Esophagus (tissue), 2 donors: ENCODE results near the gene EVL. TPM values are rescaled to one million over a fixed set of nuclear protein-coding genes. Genes with fewer than 3 reads are reported as not detected.
"Not testable (repeated sequence)": the region's sequence is repeated elsewhere in the genome, so short reads cannot be mapped to it uniquely, and the experiment has no call there.

Source experiments
- H3K27ac ChIP-seq, 2 donors: one replicate each; pipeline ENCODE4 v1.5.1; 2013; ENCODE audit warnings: low read depth in 2 of 2, mild to moderate bottlenecking in 2 of 2, inconsistent platforms in 1 of 2, low read length in 1 of 2, moderate library complexity in 1 of 2
- H3K27me3 ChIP-seq, 2 donors: one replicate each; pipeline ENCODE4 v1.6.1; 2013; ENCODE audit warnings: low read length in 2 of 2, control low read depth in 1 of 2, mild to moderate bottlenecking in 1 of 2; ENCODE audit not compliant: insufficient read depth in 2 of 2, control insufficient read depth in 1 of 2
- H3K36me3 ChIP-seq, 2 donors: one replicate each; pipeline ENCODE4 v1.6.1; 2013; ENCODE audit warnings: low read length in 1 of 2; ENCODE audit not compliant: control insufficient read depth in 2 of 2, insufficient read depth in 2 of 2
- H3K4me1 ChIP-seq, 2 donors: one replicate each; pipeline ENCODE4 v1.6.1; 2013; ENCODE audit warnings: low read length in 1 of 2; ENCODE audit not compliant: control insufficient read depth in 2 of 2, insufficient read depth in 2 of 2
- H3K4me3 ChIP-seq, 2 donors: one replicate each; pipeline ENCODE4 v1.5.1; 2013; ENCODE audit warnings: low read length in 2 of 2, mild to moderate bottlenecking in 2 of 2, low read depth in 1 of 2, moderate library complexity in 1 of 2
- H3K9me3 ChIP-seq, 2 donors: one replicate each; pipeline ENCODE4 v1.6.1; 2013; ENCODE audit warnings: mild to moderate bottlenecking in 2 of 2, low read depth in 1 of 2, low read length in 1 of 2, moderate library complexity in 1 of 2; ENCODE audit not compliant: control insufficient read depth in 2 of 2, insufficient read depth in 1 of 2
- WGBS, 2 donors: extraction: QIAGEN DNeasy Blood & Tissue Kit; methylation state at CpG; one replicate each; pipeline ENCODE4 v1.1.7; 2013; 5-methylcytosine and 5-hydroxymethylcytosine counted together
- polyA plus RNA-seq, 2 donors: library from polyadenylated mRNA; stranded (reverse); fragments of 200-250 nt; gene quantifications; one replicate each; pipeline ENCODE4 v1.2.3, GENCODE V29; 2013
- donor health status: healthy with polysubstance abuse.
- donor health status: Bipolar disorder and iron deficiency.

The EVL gene
- polyA plus RNA-seq, 2 donors, result 25.3 to 41.9 TPM

- H3K4me1 ChIP-seq, result peaks cover 0 to 10% of the 10 kb centered on the region in 2 donors
These were observed 1.8 kb upstream of the EVL start for GRCh38 chr14:100063314-100063941.

GRCh38 chr14:100064335-100065092 lies 708 bp upstream of the EVL start:
- not testable (repeated sequence) for H3K27me3 ChIP-seq, H3K4me3 ChIP-seq, H3K36me3 ChIP-seq, H3K9me3 ChIP-seq
- WGBS, 2 donors, result 71 to 74% methylated on average over 12 of the region's 12 CpGs
- peaks cover 0 to 13% of the 10 kb centered on the region in 2 donors for H3K4me1 ChIP-seq
- peak overlapping the region in 1 of 2 donors; percentile 57 for H3K27ac ChIP-seq

More at GRCh38 chr14:100063314-100063941, 1.8 kb upstream of the EVL start:
- Histone ChIP-seq H3K4me3 (no peak overlapping the region), H3K9me3 (no peaks in the 10 kb centered on the region), H3K27ac (peak overlapping the region in 1 of 2 donors; percentile 45), H3K36me3 (no peaks in the 10 kb centered on the region), H3K27me3 (no peaks in the 10 kb centered on the region)
- 76 to 82% methylated on average over 6 of the region's 6 CpGs for WGBS, 2 donors

- Histone ChIP-seq H3K4me1 (peaks cover 0 to 13% of the 10 kb centered on the region in 2 donors), H3K4me3 (peak overlapping the region in 1 of 2 donors; percentile 18), H3K9me3 (no peaks in the 10 kb centered on the region), H3K27ac (peak overlapping the region in 1 of 2 donors; percentile 57), H3K36me3 (no peaks in the 10 kb centered on the region), H3K27me3 (no peaks in the 10 kb centered on the region)
- 63 to 74% methylated on average over 10 of the region's 10 CpGs for WGBS, 2 donors
These were observed 836 bp downstream of the EVL start for GRCh38 chr14:100065942-100066574.

- H3K27ac ChIP-seq, result peak overlapping the region; percentile 40 to 54
- peak overlapping the region in 1 of 2 donors; percentile 13 for H3K4me3 ChIP-seq
- no peaks in the 10 kb centered on the region for H3K9me3 ChIP-seq
- H3K4me1 ChIP-seq, result peaks cover 0 to 13% of the 10 kb centered on the region in 2 donors
- H3K36me3 ChIP-seq, result no peaks in the 10 kb centered on the region
- H3K27me3 ChIP-seq, result no peaks in the 10 kb centered on the region
- WGBS, 2 donors, result 63 to 67% methylated on average over 10 of the region's 10 CpGs
These were observed 1.7 kb downstream of the EVL start for GRCh38 chr14:100066962-100067361.

- no peaks in the 10 kb centered on the region for H3K36me3 ChIP-seq
- no peaks in the 10 kb centered on the region for H3K27me3 ChIP-seq
- H3K4me3 ChIP-seq, result peak overlapping the region in 1 of 2 donors; percentile 24
- H3K27ac ChIP-seq, result peak overlapping the region; percentile 54 to 96
- H3K9me3 ChIP-seq, result no peaks in the 10 kb centered on the region
- WGBS, 2 donors, result 70 to 79% methylated on average over 6 of the region's 6 CpGs
- H3K4me1 ChIP-seq, result peaks cover 0 to 13% of the 10 kb centered on the region in 2 donors
These were observed 2.3 kb downstream of the EVL start for GRCh38 chr14:100067481-100067880.

- H3K4me1 ChIP-seq, result peaks cover 0 to 13% of the 10 kb centered on the region in 2 donors
- no peaks in the 10 kb centered on the region for H3K27me3 ChIP-seq
- H3K9me3 ChIP-seq, result no peaks in the 10 kb centered on the region
- 56 to 58% methylated on average over 18 of the region's 18 CpGs for WGBS, 2 donors
- no peaks in the 10 kb centered on the region for H3K36me3 ChIP-seq
- peak overlapping the region; percentile 24 to 25 for H3K4me3 ChIP-seq
- H3K27ac ChIP-seq, result peak overlapping the region; percentile 54 to 96
These were observed 3.0 kb downstream of the EVL start for GRCh38 chr14:100067971-100068959.

GRCh38 chr14:100069161-100069800 lies 4.1 kb downstream of the EVL start:
- WGBS, 2 donors, result 77 to 79% methylated on average over 9 of the region's 9 CpGs
- H3K27ac ChIP-seq, result peak overlapping the region; percentile 54 to 59
- no peaks in the 10 kb centered on the region for H3K9me3 ChIP-seq
- H3K27me3 ChIP-seq, result no peaks in the 10 kb centered on the region
- peak overlapping the region in 1 of 2 donors; percentile 16 for H3K4me3 ChIP-seq
- H3K36me3 ChIP-seq, result no peaks in the 10 kb centered on the region
- peaks cover 0 to 13% of the 10 kb centered on the region in 2 donors for H3K4me1 ChIP-seq

- Histone ChIP-seq H3K4me3 (no peak overlapping the region), H3K27ac (no peak overlapping the region), H3K36me3 (no peaks in the 10 kb centered on the region), H3K27me3 (no peaks in the 10 kb centered on the region), H3K4me1 (peaks cover 0 to 13% of the 10 kb centered on the region in 2 donors), H3K9me3 (no peaks in the 10 kb centered on the region)
- 84% methylated on average over 11 of the region's 11 CpGs for WGBS, 2 donors
These were observed 5.1 kb downstream of the EVL start for GRCh38 chr14:100070310-100070709.
